Fibroblast of mammary gland (primary cell): ENCODE results near the gene PTGS1.
"Not testable (repeated sequence)": the region's sequence is repeated elsewhere in the genome, so short reads cannot be mapped to it uniquely, and the experiment has no call there.

Source experiments
- DNase-seq: peaks from one replicate; pipeline ENCODE4 v3.0.0-alpha.2; 2010; ENCODE audit warnings: low read depth
- H3K4me3 ChIP-seq: 2 replicates; pipeline ENCODE4 v1.5.1; 2011; ENCODE audit warnings: low read depth, mild to moderate bottlenecking, low read length, moderate library complexity; ENCODE audit not compliant: control insufficient read depth
- CTCF ChIP-seq: conservative IDR thresholded peaks from 2 replicates; pipeline ENCODE4 v1.5.1; 2011; ENCODE audit warnings: low read depth, low read length, inconsistent platforms; ENCODE audit not compliant: control insufficient read depth, insufficient read depth

PTGS1 gene

GRCh38 chr9:122350577-122351355 is 20.1 kb upstream of the PTGS1 start:
- peak; percentile 63 for DNase-seq
- no peak overlapping the region for H3K4me3 ChIP-seq
- peak; percentile 94 for TF ChIP-seq CTCF

GRCh38 chr9:122354536-122355199 is 16.2 kb upstream of the PTGS1 start:
- no peak overlapping the region for H3K4me3 ChIP-seq
- no peak for TF ChIP-seq CTCF
- no peak for DNase-seq

GRCh38 chr9:122355336-122355875 is 15.4 kb upstream of the PTGS1 start:
- H3K4me3 ChIP-seq, result no peak overlapping the region
- no peak for DNase-seq
- no peak for TF ChIP-seq CTCF

- TF ChIP-seq CTCF, result peak; percentile 40
- no peak for DNase-seq
- H3K4me3 ChIP-seq, result no peak overlapping the region
Observed at GRCh38 chr9:122356627-122357026, 14.2 kb upstream of the PTGS1 start.

GRCh38 chr9:122360891-122361290 is 9.9 kb upstream of the PTGS1 start:
- DNase-seq, result peak; percentile 35
- no peak overlapping the region for H3K4me3 ChIP-seq
- TF ChIP-seq CTCF, result no peak

- H3K4me3 ChIP-seq, result not testable (repeated sequence)
Observed at GRCh38 chr9:122363131-122363530, 7.7 kb upstream of the PTGS1 start.

GRCh38 chr9:122364117-122364782 is 6.6 kb upstream of the PTGS1 start:
- no peak for TF ChIP-seq CTCF
- DNase-seq, result no peak

More at GRCh38 chr9:122363131-122363530, 7.7 kb upstream of the PTGS1 start:
- DNase-seq, result not testable (repeated sequence)

More at GRCh38 chr9:122364117-122364782, 6.6 kb upstream of the PTGS1 start:
- no peak overlapping the region for H3K4me3 ChIP-seq
